Sigmoid colon (tissue), 7 donors: ENCODE results near the gene SPDYE1. TPM values are rescaled to one million over a fixed set of nuclear protein-coding genes. Genes with fewer than 3 reads are reported as not detected.
"Not testable (repeated sequence)": the region's sequence is repeated elsewhere in the genome, so short reads cannot be mapped to it uniquely, and the experiment has no call there.

ENCODE experiments used
- DNase-seq: peaks from one replicate; pipeline ENCODE4 v3.0.0-alpha.2; 2019
- H3K27ac ChIP-seq, 4 donors: fragments of 200-600 bp; sonication (generic); one replicate each; pipeline ENCODE4 v1.5.1; 2016 to 2019; ENCODE audit warnings: mild to moderate bottlenecking in 1 of 4
- H3K27me3 ChIP-seq, 3 donors: fragments of 200-600 bp; sonication (generic); one replicate each; pipeline ENCODE4 v1.5.1; 2019; ENCODE audit warnings: mild to moderate bottlenecking in 1 of 3
- H3K36me3 ChIP-seq, 4 donors: fragments of 200-600 bp; sonication (generic); one replicate each; pipeline ENCODE4 v1.5.1; 2016 to 2019
- H3K4me1 ChIP-seq, 4 donors: fragments of 200-600 bp; sonication (generic); one replicate each; pipeline ENCODE4 v1.5.1; 2017 to 2019
- H3K4me3 ChIP-seq, 4 donors: fragments of 200-600 bp; sonication (generic); one replicate each; pipeline ENCODE4 v1.5.1; 2017 to 2019; ENCODE audit warnings: mild to moderate bottlenecking in 2 of 4, moderate library complexity in 1 of 4
- H3K9me3 ChIP-seq, 4 donors: fragments of 200-600 bp in 3 of 4; sonication (generic) in 3 of 4; one replicate each; pipeline versions ENCODE4 v1.5.1 to v1.6.1; 2013 to 2019
- CTCF ChIP-seq, 4 experiments: fragments of 450-650 bp in 3 of 4; fragments of 200-600 bp in 1 of 4; IDR thresholded peaks; one replicate each; pipeline ENCODE4 v1.5.1; 2016 to 2019; ENCODE audit warnings: antibody characterized with exemption in 4 of 4, mild to moderate bottlenecking in 3 of 4, moderate library complexity in 2 of 4
- WGBS, 2 donors: extraction: QIAGEN DNeasy Blood & Tissue Kit; methylation state at CpG; one replicate each; pipeline ENCODE4 v1.1.7; 2013; 5-methylcytosine and 5-hydroxymethylcytosine counted together
- intact Hi-C: fragments of 100-400 bp; cut with DNase I; formaldehyde crosslinking; loops from one replicate; pipeline ENCODE4 v1.15.1; 2023
- polyA plus RNA-seq, 3 donors: library from polyadenylated mRNA; stranded (reverse); fragments of 200-250 nt; gene quantifications; one replicate each; pipeline ENCODE4 v1.2.3, GENCODE V29; 2013
- total RNA-seq, 4 donors: library from RNA; depleted of rRNA; stranded (reverse); fragments of >200 nt; gene quantifications; one replicate each; pipeline ENCODE4 v1.1.0, GENCODE V29; 2016
- donor health status: healthy with polysubstance abuse.
- donor health status: Bipolar disorder and iron deficiency.
- donor health status: healthy.

SPDYE1 gene
- total and polyA plus RNA-seq, 7 donors: not detected

- peak; percentile 84 for DNase-seq
- TF ChIP-seq CTCF (IDR thresholded peaks at IDR 0.05): peak in 1 of 4 experiments; percentile 60
- Histone ChIP-seq H3K27ac (peak overlapping the region in 2 of 4 donors; percentile 38 to 46), H3K4me3 (peak overlapping the region in 2 of 4 donors; percentile 17 to 19)
- H3K27me3 ChIP-seq, H3K36me3 ChIP-seq, intact Hi-C loops, H3K9me3 ChIP-seq, H3K4me1 ChIP-seq: not testable (repeated sequence)
- WGBS, 2 donors: 34 to 41% methylated on average over 30 to 31 of the region's 33 CpGs
Measured at GRCh38 chr7:43985904-43986864, 11.5 kb upstream of the SPDYE1 start.

DNA sequence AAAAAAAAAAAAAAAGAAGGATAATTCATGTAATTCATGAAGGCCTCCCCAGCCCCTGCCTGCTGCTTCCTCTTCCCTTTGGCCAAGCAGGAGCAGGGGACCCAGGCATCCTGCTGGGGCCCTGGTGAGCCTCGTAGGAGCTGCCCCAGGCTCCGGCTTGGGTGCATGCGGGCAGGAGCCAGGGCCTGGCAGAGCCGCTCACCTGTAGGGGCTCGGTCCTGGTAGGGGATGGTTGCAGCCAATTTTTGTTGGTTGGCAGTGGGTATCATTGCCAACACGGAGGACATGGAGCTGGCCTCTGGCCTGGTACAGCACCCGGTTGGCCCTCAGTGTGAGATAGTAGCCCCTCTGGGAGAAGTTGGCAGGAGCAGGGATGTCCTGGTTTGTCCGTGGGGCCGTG is 10.2 kb upstream of the SPDYE1 start:
- H3K36me3 ChIP-seq, intact Hi-C loops, DNase-seq, H3K4me3 ChIP-seq, H3K27me3 ChIP-seq, H3K4me1 ChIP-seq, H3K27ac ChIP-seq, H3K9me3 ChIP-seq: not testable (repeated sequence)
- WGBS, 2 donors: 92 to 95% methylated on average over 7 to 8 of the region's 9 CpGs

GRCh38 chr7:43990011-43990585 is 7.6 kb upstream of the SPDYE1 start:
- 68 to 79% methylated on average over 12 of the region's 12 CpGs for WGBS, 2 donors
- DNase-seq, H3K27me3 ChIP-seq, H3K9me3 ChIP-seq, intact Hi-C loops, H3K4me3 ChIP-seq, H3K36me3 ChIP-seq, H3K4me1 ChIP-seq, H3K27ac ChIP-seq: not testable (repeated sequence)

GRCh38 chr7:43990829-43991228 is 6.9 kb upstream of the SPDYE1 start:
- intact Hi-C loops, H3K36me3 ChIP-seq, H3K4me1 ChIP-seq, DNase-seq, H3K27me3 ChIP-seq, H3K4me3 ChIP-seq, H3K9me3 ChIP-seq, H3K27ac ChIP-seq: not testable (repeated sequence)
- WGBS, 2 donors: 96 to 98% methylated on average over 1 of the region's 1 CpG

GRCh38 chr7:43992896-43993295 is 4.8 kb upstream of the SPDYE1 start:
- H3K27ac ChIP-seq, intact Hi-C loops, H3K9me3 ChIP-seq, H3K4me1 ChIP-seq, H3K27me3 ChIP-seq, DNase-seq, H3K4me3 ChIP-seq, H3K36me3 ChIP-seq: not testable (repeated sequence)
- WGBS, 2 donors: 75 to 91% methylated on average over 7 of the region's 7 CpGs

- DNase-seq, H3K9me3 ChIP-seq, H3K36me3 ChIP-seq, H3K27me3 ChIP-seq, H3K4me3 ChIP-seq, intact Hi-C loops, H3K27ac ChIP-seq, H3K4me1 ChIP-seq: not testable (repeated sequence)
- 96 to 97% methylated on average over 6 of the region's 6 CpGs for WGBS, 2 donors
Measured at GRCh38 chr7:43994681-43995080, 3.0 kb upstream of the SPDYE1 start.

DNA sequence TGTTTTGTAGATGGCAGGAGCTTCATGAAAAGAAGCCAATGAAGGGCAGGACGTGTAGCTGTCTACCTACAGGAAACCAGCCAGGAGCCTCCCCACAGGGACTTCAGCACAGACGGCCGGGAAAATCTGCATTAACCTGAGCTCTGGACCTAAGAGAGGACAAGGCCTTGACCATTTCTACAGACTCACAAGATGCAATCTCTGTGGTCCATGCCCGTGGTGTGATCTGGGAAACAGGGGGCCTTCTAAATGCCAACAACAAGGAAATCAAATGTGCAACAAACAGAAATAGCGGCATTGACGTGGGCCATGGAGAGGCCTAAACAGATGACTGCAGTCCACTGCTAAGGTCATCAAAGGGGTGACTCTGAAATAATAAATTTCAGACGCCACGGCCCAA is 14.4 kb downstream of the SPDYE1 start:
- H3K27me3 ChIP-seq, DNase-seq, H3K4me3 ChIP-seq, H3K4me1 ChIP-seq, H3K9me3 ChIP-seq, intact Hi-C loops, H3K27ac ChIP-seq: not testable (repeated sequence)
- H3K36me3 ChIP-seq: peaks cover 0 to 33% (median 6%) of the 10 kb centered on the region in 4 donors
- 90 to 94% methylated on average over 7 to 8 of the region's 8 CpGs for WGBS, 2 donors

GRCh38 chr7:44015090-44015489 is 17.4 kb downstream of the SPDYE1 start:
- WGBS, 2 donors: 93 to 95% methylated on average over 10 of the region's 12 CpGs
- H3K27ac ChIP-seq, H3K27me3 ChIP-seq, DNase-seq, H3K9me3 ChIP-seq, H3K4me3 ChIP-seq, intact Hi-C loops: not testable (repeated sequence)
- Histone ChIP-seq H3K4me1 (peaks cover 0 to 15% (median 7%) of the 10 kb centered on the region in 4 donors), H3K36me3 (peaks cover 0 to 31% (median 6%) of the 10 kb centered on the region in 4 donors)
